K562 (cell line): ENCODE measurements around the gene PRCC. TPM values are rescaled to one million over a fixed set of nuclear protein-coding genes. Genes with fewer than 3 reads are reported as not detected.

Experiments
- GATAD2B ChIP-seq: fragments of 450-650 bp; IDR thresholded peaks from 2 replicates; pipeline ENCODE4 v1.6.1; 2017; ENCODE audit warnings: mild to moderate bottlenecking, borderline replicate concordance
- KDM5B ChIP-seq: fragments of 200-600 bp; sonication (generic); IDR thresholded peaks from 2 replicates; pipeline ENCODE4 v1.6.1; 2012; ENCODE audit warnings: low read depth, mild to moderate bottlenecking, moderate library complexity, low read length, control low read depth, inconsistent platforms; ENCODE audit not compliant: insufficient replicate concordance
- MCM7 ChIP-seq, 2 experiments: fragments of 450-650 bp; IDR thresholded peaks; 2 replicates each; pipeline ENCODE4 v1.6.1; 2016 to 2018
- NFIX ChIP-seq: fragments of 250-450 bp; sonication (Bioruptor Pico); IDR thresholded peaks from 2 replicates; pipeline ENCODE4 v1.4.0; 2020; ENCODE audit warnings: low read depth, mild to moderate bottlenecking, moderate library complexity
- PCBP1 ChIP-seq: fragments of 200-400 bp; formaldehyde crosslinking; IDR thresholded peaks from 2 replicates; pipeline ENCODE4 v1.6.1; 2018; ENCODE audit warnings: mild to moderate bottlenecking, low read depth, low read length; ENCODE audit not compliant: poor library complexity, severe bottlenecking
- POLR2AphosphoS2 ChIP-seq: IDR thresholded peaks from 2 replicates; pipeline ENCODE4 v1.6.1; 2012; ENCODE audit warnings: low read length, improper control_type of control experiment
- SAFB ChIP-seq: fragments of 200-400 bp; formaldehyde crosslinking; IDR thresholded peaks from 2 replicates; pipeline ENCODE4 v1.6.1; 2017; ENCODE audit warnings: low read depth, low read length, borderline replicate concordance
- SRSF9 ChIP-seq: fragments of 200-400 bp; formaldehyde crosslinking; IDR thresholded peaks from 2 replicates; pipeline ENCODE4 v1.6.1; 2017; ENCODE audit warnings: low read depth, low read length, borderline replicate concordance
- TARDBP ChIP-seq: fragments of 450-650 bp; IDR thresholded peaks from 2 replicates; pipeline ENCODE4 v1.6.1; 2016
- ZFP30 ChIP-seq: fragments of 250-450 bp; sonication (Bioruptor Pico); IDR thresholded peaks from 2 replicates; pipeline ENCODE4 v1.8.0; 2022; ENCODE audit warnings: moderate library complexity, mild to moderate bottlenecking, inconsistent platforms, borderline replicate concordance
- ZSCAN32 ChIP-seq: fragments of 450-650 bp; formaldehyde crosslinking; IDR thresholded peaks from 2 replicates; pipeline ENCODE4 v1.4.0; 2020; ENCODE audit warnings: mild to moderate bottlenecking, moderate library complexity
- polyA plus RNA-seq, 8 experiments: library from polyadenylated mRNA; depleted of rRNA in 4 of 8; stranded (reverse) in 5 of 8; unstranded in 3 of 8; fragments of >200 nt; fragmentation: Nextera tagmentation in 2 of 8; fragmentation: Illumina TruSeq in 1 of 8; extraction: Ambion mirVana in 2 of 8; extraction: Trizol in 1 of 8; gene quantifications; 2 replicates each; pipeline versions ENCODE4 v1.2.1 to v1.2.3, GENCODE V29; 2011 to 2014; ENCODE audit warnings: inconsistent platforms in 1 of 8, missing spikeins in 1 of 8
- total RNA-seq, 7 experiments: library from RNA; depleted of rRNA in 6 of 7; stranded (reverse); fragments of >200 nt in 6 of 7; fragmentation: Illumina TruSeq in 2 of 7; extraction: Trizol in 2 of 7; gene quantifications; 2 replicates each; pipeline versions ENCODE4 v1.2.1 to v1.2.3, GENCODE V29; 2011 to 2021; ENCODE audit warnings: low replicate concordance in 1 of 7
- TF ChIP-seq, protein P1 (sequence below): fragments of 250-450 bp; sonication (Bioruptor Pico); IDR thresholded peaks from 2 replicates; pipeline ENCODE4 v1.4.0; 2020
- TF ChIP-seq, protein P2 (sequence below): fragments of 250-450 bp; sonication (Bioruptor Pico); IDR thresholded peaks from 2 replicates; pipeline ENCODE4 v1.5.1; 2021; ENCODE audit warnings: mild to moderate bottlenecking
- TF ChIP-seq, protein P3 (sequence below): fragments of 250-450 bp; sonication (Bioruptor Pico); IDR thresholded peaks from 2 replicates; pipeline ENCODE4 v1.4.0; 2020; ENCODE audit warnings: mild to moderate bottlenecking, moderate library complexity
- TF ChIP-seq, protein P4 (sequence below): sonication (generic); formaldehyde crosslinking; IDR thresholded peaks from 2 replicates; pipeline ENCODE4 v1.8.0; 2022; ENCODE audit warnings: missing genetic modification reagents, mild to moderate bottlenecking, borderline replicate concordance

Gene PRCC
- total and polyA plus RNA-seq, 9 of the 15 experiments (the other 6 are each of a cell fraction or from before 2014, with no cell fraction given), result 23.9 to 201 (median 41.1) TPM

DNA sequence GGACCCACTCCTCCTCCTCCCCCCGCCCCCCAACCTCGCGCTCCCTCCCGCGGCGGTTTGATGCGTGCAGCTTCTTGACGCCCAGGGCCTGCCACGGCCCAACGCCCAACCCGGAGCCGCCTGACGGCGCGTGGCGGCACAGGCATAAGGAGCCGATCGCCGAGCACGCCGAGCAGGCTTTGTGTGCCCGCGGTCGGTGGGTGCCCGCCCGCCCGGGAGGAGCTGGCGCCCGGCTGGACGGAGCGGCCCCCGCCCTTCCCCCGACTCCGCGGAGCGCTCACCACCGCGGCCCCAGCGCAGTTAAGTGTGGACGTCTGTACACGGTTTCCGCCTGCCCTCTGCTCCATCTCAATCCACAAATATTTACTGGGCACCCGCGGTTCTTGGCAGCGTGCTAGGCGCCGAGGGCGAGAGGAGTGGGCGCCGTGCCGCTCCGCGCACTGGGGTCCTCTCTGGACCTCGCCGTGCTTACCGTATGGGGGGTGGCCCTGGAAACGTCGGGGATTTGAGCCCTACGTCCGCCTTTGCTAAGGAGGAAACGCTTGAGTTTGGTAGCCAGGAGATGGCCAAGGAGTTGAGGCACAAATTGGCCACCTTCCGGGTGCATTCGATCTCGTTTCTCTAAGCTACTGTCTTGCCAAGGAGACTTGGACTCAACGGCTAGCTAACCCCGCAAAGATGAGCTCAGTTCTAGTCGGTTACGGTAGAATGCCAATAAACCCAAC, 15.4 kb upstream of the PRCC start (continued):
- TF ChIP-seq, protein P1, sequence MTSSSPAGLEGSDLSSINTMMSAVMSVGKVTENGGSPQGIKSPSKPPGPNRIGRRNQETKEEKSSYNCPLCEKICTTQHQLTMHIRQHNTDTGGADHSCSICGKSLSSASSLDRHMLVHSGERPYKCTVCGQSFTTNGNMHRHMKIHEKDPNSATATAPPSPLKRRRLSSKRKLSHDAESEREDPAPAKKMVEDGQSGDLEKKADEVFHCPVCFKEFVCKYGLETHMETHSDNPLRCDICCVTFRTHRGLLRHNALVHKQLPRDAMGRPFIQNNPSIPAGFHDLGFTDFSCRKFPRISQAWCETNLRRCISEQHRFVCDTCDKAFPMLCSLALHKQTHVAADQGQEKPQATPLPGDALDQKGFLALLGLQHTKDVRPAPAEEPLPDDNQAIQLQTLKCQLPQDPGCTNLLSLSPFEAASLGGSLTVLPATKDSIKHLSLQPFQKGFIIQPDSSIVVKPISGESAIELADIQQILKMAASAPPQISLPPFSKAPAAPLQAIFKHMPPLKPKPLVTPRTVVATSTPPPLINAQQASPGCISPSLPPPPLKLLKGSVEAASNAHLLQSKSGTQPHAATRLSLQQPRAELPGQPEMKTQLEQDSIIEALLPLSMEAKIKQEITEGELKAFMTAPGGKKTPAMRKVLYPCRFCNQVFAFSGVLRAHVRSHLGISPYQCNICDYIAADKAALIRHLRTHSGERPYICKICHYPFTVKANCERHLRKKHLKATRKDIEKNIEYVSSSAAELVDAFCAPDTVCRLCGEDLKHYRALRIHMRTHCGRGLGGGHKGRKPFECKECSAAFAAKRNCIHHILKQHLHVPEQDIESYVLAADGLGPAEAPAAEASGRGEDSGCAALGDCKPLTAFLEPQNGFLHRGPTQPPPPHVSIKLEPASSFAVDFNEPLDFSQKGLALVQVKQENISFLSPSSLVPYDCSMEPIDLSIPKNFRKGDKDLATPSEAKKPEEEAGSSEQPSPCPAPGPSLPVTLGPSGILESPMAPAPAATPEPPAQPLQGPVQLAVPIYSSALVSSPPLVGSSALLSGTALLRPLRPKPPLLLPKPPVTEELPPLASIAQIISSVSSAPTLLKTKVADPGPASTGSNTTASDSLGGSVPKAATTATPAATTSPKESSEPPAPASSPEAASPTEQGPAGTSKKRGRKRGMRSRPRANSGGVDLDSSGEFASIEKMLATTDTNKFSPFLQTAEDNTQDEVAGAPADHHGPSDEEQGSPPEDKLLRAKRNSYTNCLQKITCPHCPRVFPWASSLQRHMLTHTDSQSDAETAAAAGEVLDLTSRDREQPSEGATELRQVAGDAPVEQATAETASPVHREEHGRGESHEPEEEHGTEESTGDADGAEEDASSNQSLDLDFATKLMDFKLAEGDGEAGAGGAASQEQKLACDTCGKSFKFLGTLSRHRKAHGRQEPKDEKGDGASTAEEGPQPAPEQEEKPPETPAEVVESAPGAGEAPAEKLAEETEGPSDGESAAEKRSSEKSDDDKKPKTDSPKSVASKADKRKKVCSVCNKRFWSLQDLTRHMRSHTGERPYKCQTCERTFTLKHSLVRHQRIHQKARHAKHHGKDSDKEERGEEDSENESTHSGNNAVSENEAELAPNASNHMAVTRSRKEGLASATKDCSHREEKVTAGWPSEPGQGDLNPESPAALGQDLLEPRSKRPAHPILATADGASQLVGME (CRISPR knock-in tag), result 0 out of 2 replicates have a peak, but pooled peaks have one; percentile 52
- TF ChIP-seq, protein P2, sequence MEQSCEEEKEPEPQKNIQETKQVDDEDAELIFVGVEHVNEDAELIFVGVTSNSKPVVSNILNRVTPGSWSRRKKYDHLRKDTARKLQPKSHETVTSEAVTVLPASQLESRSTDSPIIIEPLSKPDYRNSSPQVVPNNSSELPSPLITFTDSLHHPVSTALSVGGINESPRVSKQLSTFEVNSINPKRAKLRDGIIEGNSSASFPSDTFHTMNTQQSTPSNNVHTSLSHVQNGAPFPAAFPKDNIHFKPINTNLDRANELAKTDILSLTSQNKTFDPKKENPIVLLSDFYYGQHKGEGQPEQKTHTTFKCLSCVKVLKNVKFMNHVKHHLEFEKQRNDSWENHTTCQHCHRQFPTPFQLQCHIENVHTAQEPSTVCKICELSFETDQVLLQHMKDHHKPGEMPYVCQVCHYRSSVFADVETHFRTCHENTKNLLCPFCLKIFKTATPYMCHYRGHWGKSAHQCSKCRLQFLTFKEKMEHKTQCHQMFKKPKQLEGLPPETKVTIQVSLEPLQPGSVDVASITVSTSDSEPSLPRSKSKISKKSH, result no peak
- no peak for TF ChIP-seq ZFP30 (CRISPR knock-in tag)
- no peak; the same call in none of the 2 replicates for TF ChIP-seq SAFB
- TF ChIP-seq KDM5B, result peak; percentile 21
- peak; percentile 86 for TF ChIP-seq PCBP1
- no peak for TF ChIP-seq NFIX
- TF ChIP-seq, protein P3, sequence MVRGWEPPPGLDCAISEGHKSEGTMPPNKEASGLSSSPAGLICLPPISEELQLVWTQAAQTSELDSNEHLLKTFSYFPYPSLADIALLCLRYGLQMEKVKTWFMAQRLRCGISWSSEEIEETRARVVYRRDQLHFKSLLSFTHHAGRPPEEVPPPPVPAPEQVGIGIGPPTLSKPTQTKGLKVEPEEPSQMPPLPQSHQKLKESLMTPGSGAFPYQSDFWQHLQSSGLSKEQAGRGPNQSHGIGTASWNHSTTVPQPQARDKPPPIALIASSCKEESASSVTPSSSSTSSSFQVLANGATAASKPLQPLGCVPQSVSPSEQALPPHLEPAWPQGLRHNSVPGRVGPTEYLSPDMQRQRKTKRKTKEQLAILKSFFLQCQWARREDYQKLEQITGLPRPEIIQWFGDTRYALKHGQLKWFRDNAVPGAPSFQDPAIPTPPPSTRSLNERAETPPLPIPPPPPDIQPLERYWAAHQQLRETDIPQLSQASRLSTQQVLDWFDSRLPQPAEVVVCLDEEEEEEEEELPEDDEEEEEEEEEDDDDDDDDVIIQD (CRISPR knock-in tag), result no peak
- TF ChIP-seq ZSCAN32 (CRISPR knock-in tag), result no peak
- no peak for TF ChIP-seq SRSF9
- no peak for TF ChIP-seq GATAD2B
- TF ChIP-seq MCM7 (IDR thresholded peaks at IDR 0.05), result no peak
- peak; percentile 71; the same call in 1 of the 2 replicates for TF ChIP-seq TARDBP
- TF ChIP-seq, protein P4, sequence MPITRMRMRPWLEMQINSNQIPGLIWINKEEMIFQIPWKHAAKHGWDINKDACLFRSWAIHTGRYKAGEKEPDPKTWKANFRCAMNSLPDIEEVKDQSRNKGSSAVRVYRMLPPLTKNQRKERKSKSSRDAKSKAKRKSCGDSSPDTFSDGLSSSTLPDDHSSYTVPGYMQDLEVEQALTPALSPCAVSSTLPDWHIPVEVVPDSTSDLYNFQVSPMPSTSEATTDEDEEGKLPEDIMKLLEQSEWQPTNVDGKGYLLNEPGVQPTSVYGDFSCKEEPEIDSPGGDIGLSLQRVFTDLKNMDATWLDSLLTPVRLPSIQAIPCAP (CRISPR knock-in tag), result no peak
- TF ChIP-seq POLR2AphosphoS2, result no peak
